Body of pancreas (tissue), 4 donors: Measurements from ENCODE around the gene CSF3.

Source experiments
- CTCF ChIP-seq, 7 experiments: fragments of 450-650 bp in 4 of 7; fragments of 200-600 bp in 3 of 7; sonication (generic) in 3 of 7; IDR thresholded peaks; one replicate each; pipeline ENCODE4 v1.5.1; 2016 to 2019; ENCODE audit warnings: antibody characterized with exemption in 7 of 7
- POLR2A ChIP-seq, 3 donors: fragments of 450-650 bp; IDR thresholded peaks; one replicate each; pipeline ENCODE4 v1.6.1; 2016; ENCODE audit warnings: antibody characterized with exemption in 3 of 3, mild to moderate bottlenecking in 2 of 3

DNA sequence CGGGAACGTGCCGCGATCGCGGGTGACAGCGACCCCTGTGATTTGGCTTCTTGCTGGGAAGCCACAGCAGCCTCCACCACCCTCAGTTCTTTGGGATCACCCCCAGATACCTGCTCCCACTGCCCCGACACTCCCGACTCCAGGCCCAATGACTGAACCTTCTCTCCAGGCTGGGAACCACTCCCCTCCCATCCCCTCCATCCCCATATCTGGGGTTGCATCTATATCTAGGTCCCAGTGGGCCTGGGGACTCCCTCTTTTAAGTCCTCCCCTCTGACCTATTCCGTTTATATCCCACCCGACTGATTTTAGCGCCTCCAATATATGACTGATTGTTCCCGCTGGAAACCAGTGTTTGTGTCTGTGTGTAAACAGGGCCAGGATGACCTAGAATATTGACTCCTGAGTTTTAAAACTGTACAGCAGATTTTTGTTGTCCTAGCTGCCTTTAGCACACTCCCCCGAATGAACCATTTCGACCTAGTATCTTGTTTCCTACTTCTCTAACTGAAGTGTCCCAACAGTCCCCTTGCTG is 34.0 kb upstream of the CSF3 start:
- TF ChIP-seq CTCF (IDR thresholded peaks at IDR 0.05): no peak
- TF ChIP-seq POLR2A (IDR thresholded peaks at IDR 0.05): no peak
